ENCODE measurements around the gene RALGPS1.

DNA sequence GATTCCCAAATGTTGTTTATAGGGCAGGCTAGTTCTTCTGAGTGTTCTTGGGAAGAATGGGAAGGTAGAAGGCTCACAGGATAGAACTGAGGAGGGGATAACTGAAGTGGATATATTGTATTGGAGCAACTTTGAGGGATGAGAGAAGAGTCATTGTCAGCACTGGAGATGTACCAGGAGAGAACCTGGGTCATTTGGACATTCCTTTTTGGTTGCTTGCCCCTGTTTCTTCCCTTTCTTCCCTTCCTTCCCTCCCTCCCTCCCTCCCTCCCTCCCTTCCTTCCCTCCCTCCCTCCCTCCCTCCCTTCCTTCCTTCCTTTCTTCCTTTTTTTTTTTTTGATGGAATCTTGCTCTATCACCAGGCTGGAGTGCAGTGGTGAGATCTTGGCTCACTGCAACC lies 45.3 kb downstream of the RALGPS1 start:
- TF ChIP-seq GATA2 (IDR thresholded peaks at IDR 0.05; ENCODE audit: low read depth, low read length) (no peak), GATA3 (IDR thresholded peaks at IDR 0.05; ENCODE audit: low read depth, low read length) (no peak)

Data from SH-SY5Y (cell line).